Measurements from ENCODE around the gene ZNF79.

DNA sequence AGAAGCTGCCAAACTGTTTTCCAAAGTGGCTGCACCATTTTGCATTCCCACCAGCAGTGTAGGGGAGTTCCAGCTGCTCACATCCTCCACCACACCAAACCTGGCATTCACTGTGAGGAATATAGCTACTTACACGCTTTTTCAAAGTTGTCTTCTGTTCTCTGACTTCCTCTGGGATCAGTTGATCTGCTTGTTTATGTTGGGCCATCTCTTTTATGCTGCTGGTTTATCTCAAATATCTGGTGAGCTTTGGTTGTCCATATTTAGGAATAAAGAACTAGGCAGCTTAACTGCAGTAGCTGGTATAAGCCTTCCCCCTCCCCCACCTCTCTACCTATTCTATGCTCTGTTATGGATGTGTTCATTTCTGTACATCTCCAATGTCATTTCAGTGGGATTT, 8.5 kb upstream of the ZNF79 start:
- TF ChIP-seq BRCA1 (IDR thresholded peaks at IDR 0.05; ENCODE audit: low read depth, low read length), result no peak
- TF ChIP-seq CBX8 (IDR thresholded peaks at IDR 0.05; ENCODE audit: borderline replicate concordance, low read depth, low read length), result no peak
- TF ChIP-seq, protein P1, sequence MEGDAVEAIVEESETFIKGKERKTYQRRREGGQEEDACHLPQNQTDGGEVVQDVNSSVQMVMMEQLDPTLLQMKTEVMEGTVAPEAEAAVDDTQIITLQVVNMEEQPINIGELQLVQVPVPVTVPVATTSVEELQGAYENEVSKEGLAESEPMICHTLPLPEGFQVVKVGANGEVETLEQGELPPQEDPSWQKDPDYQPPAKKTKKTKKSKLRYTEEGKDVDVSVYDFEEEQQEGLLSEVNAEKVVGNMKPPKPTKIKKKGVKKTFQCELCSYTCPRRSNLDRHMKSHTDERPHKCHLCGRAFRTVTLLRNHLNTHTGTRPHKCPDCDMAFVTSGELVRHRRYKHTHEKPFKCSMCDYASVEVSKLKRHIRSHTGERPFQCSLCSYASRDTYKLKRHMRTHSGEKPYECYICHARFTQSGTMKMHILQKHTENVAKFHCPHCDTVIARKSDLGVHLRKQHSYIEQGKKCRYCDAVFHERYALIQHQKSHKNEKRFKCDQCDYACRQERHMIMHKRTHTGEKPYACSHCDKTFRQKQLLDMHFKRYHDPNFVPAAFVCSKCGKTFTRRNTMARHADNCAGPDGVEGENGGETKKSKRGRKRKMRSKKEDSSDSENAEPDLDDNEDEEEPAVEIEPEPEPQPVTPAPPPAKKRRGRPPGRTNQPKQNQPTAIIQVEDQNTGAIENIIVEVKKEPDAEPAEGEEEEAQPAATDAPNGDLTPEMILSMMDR (IDR thresholded peaks at IDR 0.05; ENCODE audit: control extremely low read depth in 1 of 3, insufficient read depth in 1 of 3, low read depth in 1 of 3, low read length in 3 of 3), result no peak
- TF ChIP-seq HDAC6 (IDR thresholded peaks at IDR 0.05; ENCODE audit: low read depth, low read length), result no peak
- TF ChIP-seq POLR2A (IDR thresholded peaks at IDR 0.05; ENCODE audit: control extremely low read depth in 1 of 2, low read depth in 2 of 2, low read length in 2 of 2), result no peak
- TF ChIP-seq TBP (IDR thresholded peaks at IDR 0.05; ENCODE audit: low read depth, low read length), result no peak
- TF ChIP-seq RFX5 (IDR thresholded peaks at IDR 0.05; ENCODE audit: borderline replicate concordance, low read depth, low read length), result no peak

All from H1 (cell line).